MCF 10A (cell line): ENCODE data around the gene RAB19. TPM values are rescaled to one million over a fixed set of nuclear protein-coding genes. Genes with fewer than 3 reads are reported as not detected.

Experiments
- BruUV-seq: library from RNA; stranded (reverse); fragments of 400-500 nt; replicated peaks from 2 replicates; lab custom pipeline; 2021; lab: Mats Ljungman, UMichigan
- CTCF ChIA-PET: fragments of 300-600 bp; sonication (Branson Sonifier 250); formaldehyde crosslinking; extraction: SDS; loops from one replicate; lab custom pipeline; 2021; ENCODE audit warnings: antibody characterized with exemption, inconsistent platforms; lab: Yijun Ruan, JAX
- POLR2A ChIA-PET: fragments of 300-600, 350-650 bp; sonication (Branson Sonifier 250); formaldehyde crosslinking; extraction: SDS; loops from one replicate; lab custom pipeline; 2020; ENCODE audit warnings: antibody characterized with exemption, inconsistent platforms; lab: Yijun Ruan, JAX
- DNase-seq: peaks from one replicate; pipeline ENCODE4 v3.0.0-alpha.2; 2018; ENCODE audit not compliant: unreplicated experiment
- H3K27ac Mint-ChIP-seq: one replicate; pipeline ENCODE4 v1.8.0; 2022; ENCODE audit warnings: mild to moderate bottlenecking, low read depth, mixed read lengths; ENCODE audit not compliant: unreplicated experiment
- H3K27me3 Mint-ChIP-seq: one replicate; pipeline ENCODE4 v1.8.0; 2022; ENCODE audit warnings: mixed read lengths; ENCODE audit not compliant: insufficient read depth, unreplicated experiment
- H3K36me3 Mint-ChIP-seq: one replicate; pipeline ENCODE4 v1.8.0; 2022; ENCODE audit warnings: mild to moderate bottlenecking, moderate library complexity, mixed read lengths; ENCODE audit not compliant: insufficient read depth, unreplicated experiment
- H3K4me1 Mint-ChIP-seq: one replicate; pipeline ENCODE4 v1.8.0; 2022; ENCODE audit warnings: mixed read lengths; ENCODE audit not compliant: insufficient read depth, unreplicated experiment
- H3K4me3 Mint-ChIP-seq: one replicate; pipeline ENCODE4 v1.8.0; 2022; ENCODE audit warnings: mild to moderate bottlenecking, moderate library complexity, mixed read lengths; ENCODE audit not compliant: unreplicated experiment
- H3K9me3 Mint-ChIP-seq: one replicate; pipeline ENCODE4 v1.8.0; 2022; ENCODE audit warnings: mixed read lengths; ENCODE audit not compliant: unreplicated experiment
- CTCF ChIP-seq: fragments of 200-600 bp; IDR thresholded peaks from one replicate; pipeline ENCODE4 v1.8.0; 2022; ENCODE audit warnings: antibody characterized with exemption, mild to moderate bottlenecking; ENCODE audit not compliant: unreplicated experiment
- intact Hi-C: fragments of 100-400 bp; cut with micrococcal nuclease; formaldehyde crosslinking; loops from 2 replicates; pipeline ENCODE4 v1.14.1; 2022
- total RNA-seq: library from RNA; stranded (reverse); gene quantifications from 2 replicates; pipeline ENCODE4 v1.2.3, GENCODE V29; 2022

RAB19 gene
- total RNA-seq, 1 experiment from 2014 or later, result not detected

DNA sequence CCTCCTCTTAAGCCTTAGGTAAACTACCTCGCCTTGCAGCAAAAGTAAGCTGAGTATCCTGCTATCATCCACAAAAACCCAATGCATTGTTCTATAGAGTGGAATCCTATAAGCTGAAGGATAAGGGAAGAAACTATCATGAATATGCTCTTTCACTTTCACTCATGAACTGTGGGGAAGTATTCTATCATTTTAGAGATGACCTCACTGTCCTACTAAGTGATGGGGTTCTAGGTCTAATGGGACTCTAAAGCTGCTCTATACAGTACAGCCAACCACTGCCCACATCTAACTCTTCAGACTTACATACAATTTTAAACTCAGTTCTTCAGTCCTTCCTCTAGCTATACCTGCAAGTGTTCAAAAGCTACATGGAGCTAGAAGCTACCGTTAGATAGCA lies 59.3 kb downstream of the RAB19 start:
- H3K4me1 Mint-ChIP-seq, result no peaks in the 10 kb centered on the region
- intact Hi-C loops, result no loop called here
- ChIA-PET CTCF (interaction anchor here (0.8 to 4.0 kb wide), 4 partner anchors 12 to 50 kb away, joined by 3 to 34 read pairs (median 4); partner anchors contain the start of gene MKRN1), POLR2A (interaction anchor here (0.6 kb wide), 1 partner anchor 150 kb away, joined by 3 read pairs; no protein-coding TSS in a partner anchor)
- no peak overlapping the region for H3K4me3 Mint-ChIP-seq
- no peaks in the 10 kb centered on the region for H3K27me3 Mint-ChIP-seq
- DNase-seq, result no peak
- H3K27ac Mint-ChIP-seq, result no peak overlapping the region
- peaks cover 85% of the 10 kb centered on the region for H3K36me3 Mint-ChIP-seq
- H3K9me3 Mint-ChIP-seq, result no peaks in the 10 kb centered on the region
- BruUV-seq, result no TSS peak
- no peak for TF ChIP-seq CTCF

- Mint-ChIP-seq H3K4me1 (peaks cover 5% of the 10 kb centered on the region), H3K27ac (no peak overlapping the region), H3K27me3 (no peaks in the 10 kb centered on the region), H3K9me3 (no peaks in the 10 kb centered on the region), H3K4me3 (peak overlapping the region; percentile 52), H3K36me3 (peaks cover 9% of the 10 kb centered on the region)
- peak; percentile 46 for TF ChIP-seq CTCF
- ChIA-PET CTCF (interaction anchor here (0.5 to 8.9 kb wide), 22 partner anchors 9 to 1693 kb away, joined by 3 to 197 read pairs (median 3); no protein-coding TSS in a partner anchor), POLR2A (interaction anchor here (0.6 to 1.0 kb wide), 2 partner anchors 10 to 198 kb away, joined by 3 to 5 read pairs; no protein-coding TSS in a partner anchor)
- intact Hi-C loops, result loop anchor here (1.0 to 5.0 kb wide), 4 partner anchors 17 to 299 kb away; partner anchors contain the start of genes KDM7A and SLC37A3
- no TSS peak for BruUV-seq
- DNase-seq, result peak; percentile 63
These were observed 72.0 kb downstream of the RAB19 start for GRCh38 chr7:140475747-140476333.

DNA sequence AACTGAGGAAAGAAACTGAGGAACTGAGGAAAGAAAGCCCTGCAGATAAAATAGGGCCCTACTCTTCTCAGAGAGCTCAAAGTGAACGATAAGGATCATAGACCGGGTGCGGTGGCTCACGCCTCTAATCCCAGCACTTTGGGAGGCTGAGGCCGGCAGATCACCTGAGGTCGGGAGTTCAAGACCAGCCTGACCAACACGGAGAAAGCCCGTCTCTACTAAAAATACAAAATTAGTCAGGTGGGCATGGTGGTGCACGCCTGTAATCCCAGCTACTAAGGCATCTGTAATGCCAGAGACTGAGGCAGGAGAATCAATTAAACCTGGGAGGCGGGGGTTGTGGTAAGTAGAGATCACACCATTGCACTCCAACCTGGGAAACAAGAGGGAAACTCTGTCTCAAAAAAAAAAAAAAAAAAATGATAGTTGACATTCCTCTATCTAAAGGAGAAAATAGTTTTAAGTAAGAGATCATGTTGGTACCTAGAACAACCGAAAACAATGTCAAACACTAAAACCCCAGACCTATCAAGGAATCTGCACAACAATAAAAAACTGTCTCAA lies 72.9 kb downstream of the RAB19 start:
- H3K4me1 Mint-ChIP-seq, result peaks cover 5% of the 10 kb centered on the region
- no peak for TF ChIP-seq CTCF
- H3K4me3 Mint-ChIP-seq, result peak overlapping the region; percentile 85
- ChIA-PET CTCF (interaction anchor here (0.6 to 8.9 kb wide), 19 partner anchors 9 to 1058 kb away, joined by 3 to 197 read pairs (median 6); no protein-coding TSS in a partner anchor), POLR2A (interaction anchor here (1.2 to 1.6 kb wide), 2 partner anchors 24 to 301 kb away, joined by 3 to 5 read pairs; no protein-coding TSS in a partner anchor)
- peak overlapping the region; percentile 46 for H3K27ac Mint-ChIP-seq
- no peak for DNase-seq
- H3K36me3 Mint-ChIP-seq, result peaks cover 6% of the 10 kb centered on the region
- intact Hi-C loops, result loop anchor here (1.0 to 5.0 kb wide), 4 partner anchors 17 to 299 kb away; partner anchors contain the start of genes KDM7A and SLC37A3
- BruUV-seq, result no TSS peak
- no peaks in the 10 kb centered on the region for H3K9me3 Mint-ChIP-seq
- no peaks in the 10 kb centered on the region for H3K27me3 Mint-ChIP-seq

Other genes with a start within 250 kb of the RAB19 start
- 12.4 and 14.2 TPM in 2 replicates for gene KDM7A, start 227.1 kb upstream of the RAB19 start, total RNA-seq
- gene SLC37A3, start 5.5 kb upstream of the RAB19 start, total RNA-seq, result 25.5 and 36.1 TPM in 2 replicates
- gene MKRN1, start 75.4 kb downstream of the RAB19 start, total RNA-seq, result 59.8 and 65.5 TPM in 2 replicates
- gene DENND2A, start 236.8 kb downstream of the RAB19 start, total RNA-seq, result 0.26 TPM in 1 of 2 replicates, not detected in the other